K562 (cell line): ENCODE measurements around the gene GALNT18. TPM values are rescaled to one million over a fixed set of nuclear protein-coding genes. Genes with fewer than 3 reads are reported as not detected.
A peak's percentile ranks its signal among the peaks of the same experiment; 100 is the strongest.

Source experiments
- ATAC-seq: fragments of 200-7000 bp; cut with Tn5 transposase; 3 replicates; pipeline ENCODE4 v1.9.1; 2020; ENCODE audit warnings: moderate library complexity
- BruUV-seq: library from RNA; stranded (reverse); fragments of 400-500 nt; replicated peaks from 2 replicates; lab custom pipeline; 2021; lab: Mats Ljungman, UMichigan
- CTCF ChIA-PET: fragments of 300-600 bp; formaldehyde crosslinking; extraction: SDS; loops from one replicate; lab custom pipeline; 2021; ENCODE audit warnings: low intra/inter-chr PET ratio; lab: Yijun Ruan, JAX
- POLR2A ChIA-PET: fragments of 300-600, 350-650 bp; sonication (Branson Sonifier 250); formaldehyde crosslinking; extraction: SDS; loops from one replicate; lab custom pipeline; 2021; ENCODE audit warnings: antibody characterized with exemption, inconsistent platforms; lab: Yijun Ruan, JAX
- DNase-seq, 4 experiments: peaks; one replicate each; pipeline versions ENCODE4 v3.0.0 to v3.0.0-alpha.2; 2011 to 2018; ENCODE audit warnings: low spot score in 3 of 4, mixed read lengths in 3 of 4; ENCODE audit errors: extremely low read depth in 1 of 4
- FAIRE-seq: peaks from 2 replicates; lab custom pipeline; 2011; peaks lifted over from hg19 to GRCh38; lab: Jason Lieb, UNC
- H2AFZ ChIP-seq: 2 replicates; pipeline ENCODE4 v1.6.0; 2011; ENCODE audit warnings: low read depth, low read length, control low read depth, inconsistent platforms
- H3K27ac ChIP-seq: fragments of 200-600 bp; 3 replicates; pipeline ENCODE4 v1.8.0; 2011; ENCODE audit warnings: low read depth, mild to moderate bottlenecking, control low read depth, inconsistent platforms, low read length, moderate library complexity, mixed read lengths; ENCODE audit errors: extremely low read depth
- H3K27me3 ChIP-seq, 2 experiments: fragments of 300-600 bp in 1 of 2; 2 replicates in 1 of 2; 3 replicates in 1 of 2; pipeline versions ENCODE4 v1.6.0 to v1.8.0; 2011; ENCODE audit warnings: inconsistent platforms in 2 of 2, low read length in 2 of 2, mild to moderate bottlenecking in 1 of 2, mixed read lengths in 1 of 2, moderate library complexity in 1 of 2; ENCODE audit not compliant: control insufficient read depth in 2 of 2, insufficient read depth in 2 of 2
- H3K36me3 ChIP-seq: fragments of 300-600 bp; 3 replicates; pipeline ENCODE4 v1.8.0; 2011; ENCODE audit warnings: mild to moderate bottlenecking, low read length, inconsistent platforms; ENCODE audit not compliant: control insufficient read depth, insufficient read depth
- H3K4me1 ChIP-seq, 2 experiments: fragments of 200-600 bp in 1 of 2; replicated peaks in 1 of 2; 2 replicates in 1 of 2; 3 replicates in 1 of 2; pipeline versions ENCODE4 v1.5.1 to v1.8.0; 2011; ENCODE audit warnings: inconsistent platforms in 2 of 2, low read length in 2 of 2, mild to moderate bottlenecking in 1 of 2, mixed read lengths in 1 of 2, moderate library complexity in 1 of 2; ENCODE audit not compliant: control insufficient read depth in 2 of 2, insufficient read depth in 2 of 2
- H3K4me2 ChIP-seq: 2 replicates; pipeline ENCODE4 v1.6.1; 2011; ENCODE audit warnings: low read length, control low read depth, inconsistent platforms, mixed read lengths; ENCODE audit not compliant: insufficient read depth
- H3K4me3 ChIP-seq: fragments of 200-600 bp; sonication (generic), shearing (Covaris generic); 2 replicates; pipeline ENCODE4 v1.5.1; 2016; ENCODE audit warnings: control low read depth, inconsistent platforms
- H3K79me2 ChIP-seq: fragments of 200-600 bp; 3 replicates; pipeline ENCODE4 v1.8.0; 2011; ENCODE audit warnings: low read length, inconsistent platforms; ENCODE audit not compliant: control insufficient read depth, insufficient read depth
- H3K9ac ChIP-seq, 2 experiments: 2 replicates each; pipeline versions ENCODE4 v1.6.0 to v1.6.1; 2011; ENCODE audit warnings: low read depth in 2 of 2, low read length in 2 of 2, control low read depth in 1 of 2, inconsistent platforms in 1 of 2, mild to moderate bottlenecking in 1 of 2, mixed read lengths in 1 of 2; ENCODE audit not compliant: insufficient read depth in 1 of 2
- H3K9me1 ChIP-seq: one replicate; pipeline ENCODE4 v1.6.0; 2011; ENCODE audit warnings: inconsistent platforms, mild to moderate bottlenecking, low read length, moderate library complexity; ENCODE audit not compliant: control insufficient read depth, insufficient read depth
- H3K9me3 ChIP-seq: replicated peaks from 2 replicates; pipeline ENCODE4 v1.5.1; 2011; ENCODE audit warnings: low read depth, low read length, inconsistent platforms; ENCODE audit not compliant: control insufficient read depth, insufficient read depth
- H4K20me1 ChIP-seq: replicated peaks from 2 replicates; pipeline ENCODE4 v1.6.1; 2011; ENCODE audit warnings: low read length, inconsistent platforms, mixed read lengths; ENCODE audit not compliant: control insufficient read depth, insufficient read depth
- HMG20A ChIP-seq: fragments of 450-650 bp; formaldehyde crosslinking; conservative IDR thresholded peaks from 2 replicates; pipeline ENCODE4 v1.4.0; 2020; ENCODE audit warnings: mild to moderate bottlenecking, mixed read lengths
- NBN ChIP-seq: fragments of 450-650 bp; IDR thresholded peaks from 2 replicates; pipeline ENCODE4 v1.6.1; 2016; ENCODE audit warnings: low read depth, mild to moderate bottlenecking
- NR0B1 ChIP-seq: fragments of 450-650 bp; IDR thresholded peaks from one replicate; pipeline ENCODE4 v1.6.1; 2018; ENCODE audit warnings: mild to moderate bottlenecking, moderate library complexity; ENCODE audit not compliant: partially characterized antibody
- POLR2AphosphoS5 ChIP-seq: IDR thresholded peaks from 2 replicates; pipeline ENCODE4 v1.6.1; 2011; ENCODE audit warnings: mild to moderate bottlenecking, low read depth, low read length, moderate library complexity; ENCODE audit not compliant: control insufficient read depth, insufficient read depth
- POU5F1 ChIP-seq: fragments of 150-350 bp; IDR thresholded peaks from 2 replicates; pipeline ENCODE4 v1.6.1; 2014; ENCODE audit warnings: borderline replicate concordance, low read length, low read depth, mild to moderate bottlenecking; ENCODE audit not compliant: partially characterized antibody
- RFX1 ChIP-seq: fragments of 450-650 bp; IDR thresholded peaks from 2 replicates; pipeline ENCODE4 v1.6.1; 2016; ENCODE audit warnings: mild to moderate bottlenecking, moderate library complexity
- ZNF3 ChIP-seq: fragments of 250-450 bp; sonication (Bioruptor Pico); IDR thresholded peaks from 2 replicates; pipeline ENCODE4 v1.5.0; 2021; ENCODE audit warnings: mild to moderate bottlenecking, moderate library complexity
- WGBS: fragments of 100-300 bp; shearing (Covaris generic); methylation state at CpG from one replicate; pipeline ENCODE4 v1.1.6; 2016; ENCODE audit warnings: low coverage, mixed read lengths; ENCODE audit not compliant: insufficient coverage; ENCODE audit errors: missing lambda C conversion rate; 5-methylcytosine and 5-hydroxymethylcytosine counted together
- in situ Hi-C: fragments of 300-500 bp; cut with MboI; formaldehyde crosslinking; loops from 4 replicates; pipeline ENCODE4 v1.15.0; 2018; ENCODE audit warnings: inconsistent platforms, mixed read lengths
- intact Hi-C: fragments of 100-400 bp; cut with micrococcal nuclease; formaldehyde crosslinking; loops from 2 replicates; pipeline ENCODE4 v1.14.2; 2022
- polyA plus RNA-seq, 8 experiments: library from polyadenylated mRNA; depleted of rRNA in 4 of 8; stranded (reverse) in 5 of 8; unstranded in 3 of 8; fragments of >200 nt; fragmentation: Nextera tagmentation in 2 of 8; fragmentation: Illumina TruSeq in 1 of 8; extraction: Ambion mirVana in 2 of 8; extraction: Trizol in 1 of 8; gene quantifications; 2 replicates each; pipeline versions ENCODE4 v1.2.1 to v1.2.3, GENCODE V29; 2011 to 2014; ENCODE audit warnings: inconsistent platforms in 1 of 8, missing spikeins in 1 of 8
- total RNA-seq, 7 experiments: library from RNA; depleted of rRNA in 6 of 7; stranded (reverse); fragments of >200 nt in 6 of 7; fragmentation: Illumina TruSeq in 2 of 7; extraction: Trizol in 2 of 7; gene quantifications; 2 replicates each; pipeline versions ENCODE4 v1.2.1 to v1.2.3, GENCODE V29; 2011 to 2021; ENCODE audit warnings: low replicate concordance in 1 of 7
- TF ChIP-seq, protein P1 (sequence below): sonication (generic); formaldehyde crosslinking; IDR thresholded peaks from 2 replicates; pipeline ENCODE4 v1.8.0; 2022; ENCODE audit warnings: mild to moderate bottlenecking, missing genetic modification reagents, borderline replicate concordance

Gene GALNT18
- total and polyA plus RNA-seq, 9 of the 15 experiments (the other 6 are each of a cell fraction or from before 2014, with no cell fraction given): not detected

GRCh38 chr11:11665407-11665806 lies 43.6 kb upstream of the GALNT18 start:
- H3K9me3 ChIP-seq: no peaks in the 10 kb centered on the region
- H3K27me3 ChIP-seq: peaks cover 0 to 13% of the 10 kb centered on the region in 2 experiments; a peak in 3 of 5 replicates
- H3K79me2 ChIP-seq: no peaks in the 10 kb centered on the region
- no peak for TF ChIP-seq POU5F1
- peak; percentile 24; the same call in 1 of the 2 replicates for TF ChIP-seq RFX1
- H4K20me1 ChIP-seq: 0 out of 2 replicates have a peak, but pooled peaks cover 4% of the 10 kb centered on the region
- H3K4me3 ChIP-seq: no peak overlapping the region
- ATAC-seq (no peak), DNase-seq (no peak), FAIRE-seq (no peak)
- ChIA-PET CTCF (no interaction called here), POLR2A (no interaction called here)
- H3K36me3 ChIP-seq: no peaks in the 10 kb centered on the region
- WGBS: 0% methylated on average over 1 of the region's 1 CpG
- no peak overlapping the region for H3K9ac ChIP-seq
- no peak overlapping the region for H2AFZ ChIP-seq
- in situ Hi-C loops (no loop called here), intact Hi-C loops (no loop called here)
- H3K27ac ChIP-seq: no peak overlapping the region
- no peaks in the 10 kb centered on the region for H3K4me1 ChIP-seq
- no peaks in the 10 kb centered on the region for H3K9me1 ChIP-seq
- BruUV-seq: no TSS peak
- no peak overlapping the region for H3K4me2 ChIP-seq

DNA sequence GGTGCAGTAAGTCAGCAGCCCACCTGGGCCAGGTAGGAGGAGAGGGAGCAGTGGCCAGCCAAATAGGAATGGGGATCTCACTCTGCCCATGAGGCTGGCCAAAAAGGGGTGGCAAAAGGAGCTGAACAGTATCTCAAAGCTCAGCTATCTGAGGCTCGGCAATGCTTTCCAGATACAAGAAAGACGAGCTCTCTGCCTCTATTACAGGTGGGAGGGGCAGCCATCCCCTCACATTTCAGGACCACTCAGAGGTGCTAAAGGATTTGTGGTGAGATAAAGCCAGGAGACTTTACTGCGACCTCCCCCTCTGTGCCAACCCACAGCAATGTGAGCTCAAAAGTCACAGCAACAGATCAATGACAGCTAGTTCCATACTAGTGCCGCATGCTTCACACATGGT lies 42.1 kb upstream of the GALNT18 start:
- ATAC-seq (no peak), DNase-seq (no peak), FAIRE-seq (no peak)
- H3K9me1 ChIP-seq: no peaks in the 10 kb centered on the region
- intact Hi-C loops: no loop called here
- TF ChIP-seq POLR2AphosphoS5: no peak
- TF ChIP-seq NR0B1: no peak
- TF ChIP-seq HMG20A: no peak
- TF ChIP-seq ZNF3 (CRISPR knock-in tag): no peak
- TF ChIP-seq, protein P1, sequence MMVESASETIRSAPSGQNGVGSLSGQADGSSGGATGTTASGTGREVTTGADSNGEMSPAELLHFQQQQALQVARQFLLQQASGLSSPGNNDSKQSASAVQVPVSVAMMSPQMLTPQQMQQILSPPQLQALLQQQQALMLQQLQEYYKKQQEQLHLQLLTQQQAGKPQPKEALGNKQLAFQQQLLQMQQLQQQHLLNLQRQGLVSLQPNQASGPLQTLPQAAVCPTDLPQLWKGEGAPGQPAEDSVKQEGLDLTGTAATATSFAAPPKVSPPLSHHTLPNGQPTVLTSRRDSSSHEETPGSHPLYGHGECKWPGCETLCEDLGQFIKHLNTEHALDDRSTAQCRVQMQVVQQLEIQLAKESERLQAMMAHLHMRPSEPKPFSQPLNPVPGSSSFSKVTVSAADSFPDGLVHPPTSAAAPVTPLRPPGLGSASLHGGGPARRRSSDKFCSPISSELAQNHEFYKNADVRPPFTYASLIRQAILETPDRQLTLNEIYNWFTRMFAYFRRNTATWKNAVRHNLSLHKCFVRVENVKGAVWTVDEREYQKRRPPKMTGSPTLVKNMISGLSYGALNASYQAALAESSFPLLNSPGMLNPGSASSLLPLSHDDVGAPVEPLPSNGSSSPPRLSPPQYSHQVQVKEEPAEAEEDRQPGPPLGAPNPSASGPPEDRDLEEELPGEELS (CRISPR knock-in tag): no peak
- no peak for TF ChIP-seq NBN
- CTCF ChIA-PET: interaction anchor here (0.7 kb wide), 1 partner anchor 380 kb away, joined by 3 read pairs; no protein-coding TSS in a partner anchor
- H3K79me2 ChIP-seq: no peaks in the 10 kb centered on the region
- no peak overlapping the region for H2AFZ ChIP-seq
- no peak overlapping the region for H3K4me2 ChIP-seq
- no peaks in the 10 kb centered on the region for H3K4me1 ChIP-seq
- H3K27ac ChIP-seq: no peak overlapping the region
- H3K4me3 ChIP-seq: no peak overlapping the region
- BruUV-seq: no TSS peak
- peaks cover 0 to 13% of the 10 kb centered on the region in 2 experiments; a peak in 3 of 5 replicates for H3K27me3 ChIP-seq
- H4K20me1 ChIP-seq: no peaks in the 10 kb centered on the region
- no peaks in the 10 kb centered on the region for H3K9me3 ChIP-seq
- in situ Hi-C loops: no loop called here
- no peaks in the 10 kb centered on the region for H3K36me3 ChIP-seq
- H3K9ac ChIP-seq: no peak overlapping the region
- WGBS: 0% methylated on average over 4 of the region's 4 CpGs
- POLR2A ChIA-PET: interaction anchor here (0.7 kb wide), 1 partner anchor 110 kb away, joined by 3 read pairs; no protein-coding TSS in a partner anchor
